GM18519 (cell line): Measurements from ENCODE around the gene C11orf24.
"Not testable (repeated sequence)": the region's sequence is repeated elsewhere in the genome, so short reads cannot be mapped to it uniquely, and the experiment has no call there.

ENCODE experiments used
- ATAC-seq: cut with Tn5 transposase; IDR thresholded peaks from one replicate; pipeline ENCODE4 v1.9.1; 2021; ENCODE audit warnings: mild to moderate bottlenecking, moderate library complexity; ENCODE audit not compliant: unreplicated experiment, low FRiP score

The C11orf24 gene

DNA sequence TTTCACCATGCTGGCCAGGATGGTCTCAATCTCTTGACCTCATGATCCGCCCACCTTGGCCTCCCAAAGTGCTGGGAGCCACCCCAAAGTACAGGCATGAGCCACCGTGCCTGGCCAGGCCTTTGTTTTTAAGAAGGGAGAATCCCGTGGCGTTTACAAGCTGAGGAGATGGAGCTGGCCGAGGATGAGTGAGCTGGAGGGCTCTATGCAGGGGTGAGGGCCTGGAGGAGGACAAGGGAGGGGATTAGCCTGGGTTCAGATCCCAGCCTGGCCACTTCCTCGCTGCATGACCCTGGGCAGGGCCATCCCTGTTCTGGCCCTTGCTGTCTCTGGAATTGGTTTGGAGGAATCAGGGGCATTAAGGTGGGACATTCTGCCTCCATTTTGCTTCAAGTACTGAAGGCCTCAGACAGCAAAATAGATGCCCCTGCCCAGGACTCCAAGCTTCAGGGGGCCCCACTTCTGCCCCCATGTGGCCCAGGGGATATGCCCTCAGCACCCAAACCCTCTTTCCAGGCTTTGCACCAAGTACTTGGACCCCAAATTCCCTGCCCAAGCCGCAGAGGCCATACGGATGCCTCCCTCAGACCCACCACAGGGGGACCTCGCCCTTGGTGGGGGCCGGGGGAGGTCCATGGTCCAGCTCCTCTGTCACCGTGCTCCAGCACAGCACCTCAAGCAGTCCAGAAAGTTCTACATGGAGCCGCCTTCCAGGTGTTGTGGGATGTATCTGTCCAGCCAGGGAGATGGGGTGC is 28.5 kb upstream of the C11orf24 start:
- ATAC-seq: no peak

DNA sequence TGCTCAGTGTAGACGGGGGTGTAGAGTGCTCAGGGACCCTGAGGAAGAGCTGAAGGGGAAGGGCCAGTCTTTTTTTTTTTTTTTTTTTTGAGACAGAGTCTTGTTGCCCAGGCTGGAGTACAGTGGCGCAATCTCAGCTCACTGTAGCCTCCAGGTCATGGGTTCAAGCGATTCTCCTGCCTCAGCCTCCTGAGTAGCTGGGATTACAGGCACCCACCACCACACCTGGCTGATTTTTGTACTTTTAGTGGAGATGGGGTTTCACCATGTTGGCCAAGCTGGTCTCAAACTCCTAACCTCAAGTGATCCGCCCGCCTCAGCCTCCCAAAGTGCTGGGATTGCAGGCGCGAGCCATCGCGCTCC is 27.7 kb upstream of the C11orf24 start:
- ATAC-seq: not testable (repeated sequence)

DNA sequence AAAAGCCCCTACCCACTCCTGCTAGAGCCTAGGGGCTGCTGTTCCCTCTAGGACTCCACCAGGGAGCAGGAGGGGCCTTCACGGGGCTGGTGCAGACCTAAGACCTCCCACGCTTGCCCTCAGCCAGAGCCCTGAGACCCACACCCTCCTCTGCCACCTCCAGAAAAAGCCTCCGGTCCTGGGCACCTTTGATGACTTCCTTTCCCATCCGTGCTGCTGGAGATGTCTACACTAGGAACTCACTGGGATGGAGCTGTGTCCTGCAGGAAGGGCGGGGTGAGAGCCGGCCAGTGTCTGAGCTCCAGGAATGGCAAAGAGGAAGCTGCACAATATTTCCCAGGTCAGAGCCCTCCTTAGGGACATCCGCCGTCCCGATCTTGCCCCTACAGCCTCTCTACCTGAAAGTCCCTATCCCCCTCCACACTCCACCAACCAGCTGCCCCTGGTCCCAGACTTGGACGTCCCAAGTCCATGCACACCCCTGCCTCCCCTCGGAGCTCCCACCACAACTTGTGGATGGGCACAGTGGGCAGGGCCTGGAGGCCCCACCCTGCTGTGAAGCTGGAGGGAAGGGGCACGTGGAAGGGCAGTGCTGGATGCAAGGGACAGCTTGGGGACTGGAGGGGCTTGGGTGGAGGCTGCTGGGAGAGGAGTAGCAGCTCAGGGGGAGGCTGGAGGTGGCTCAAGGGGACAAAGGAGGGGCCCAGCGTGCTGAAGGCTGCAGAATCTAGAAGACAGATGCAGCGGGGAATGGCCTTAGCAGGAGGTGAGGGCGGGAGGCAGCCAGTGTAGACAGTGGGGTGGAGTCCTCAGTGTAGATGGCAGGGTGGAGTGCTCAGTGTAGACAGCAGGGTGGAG is 27.1 kb upstream of the C11orf24 start:
- ATAC-seq: no peak

DNA sequence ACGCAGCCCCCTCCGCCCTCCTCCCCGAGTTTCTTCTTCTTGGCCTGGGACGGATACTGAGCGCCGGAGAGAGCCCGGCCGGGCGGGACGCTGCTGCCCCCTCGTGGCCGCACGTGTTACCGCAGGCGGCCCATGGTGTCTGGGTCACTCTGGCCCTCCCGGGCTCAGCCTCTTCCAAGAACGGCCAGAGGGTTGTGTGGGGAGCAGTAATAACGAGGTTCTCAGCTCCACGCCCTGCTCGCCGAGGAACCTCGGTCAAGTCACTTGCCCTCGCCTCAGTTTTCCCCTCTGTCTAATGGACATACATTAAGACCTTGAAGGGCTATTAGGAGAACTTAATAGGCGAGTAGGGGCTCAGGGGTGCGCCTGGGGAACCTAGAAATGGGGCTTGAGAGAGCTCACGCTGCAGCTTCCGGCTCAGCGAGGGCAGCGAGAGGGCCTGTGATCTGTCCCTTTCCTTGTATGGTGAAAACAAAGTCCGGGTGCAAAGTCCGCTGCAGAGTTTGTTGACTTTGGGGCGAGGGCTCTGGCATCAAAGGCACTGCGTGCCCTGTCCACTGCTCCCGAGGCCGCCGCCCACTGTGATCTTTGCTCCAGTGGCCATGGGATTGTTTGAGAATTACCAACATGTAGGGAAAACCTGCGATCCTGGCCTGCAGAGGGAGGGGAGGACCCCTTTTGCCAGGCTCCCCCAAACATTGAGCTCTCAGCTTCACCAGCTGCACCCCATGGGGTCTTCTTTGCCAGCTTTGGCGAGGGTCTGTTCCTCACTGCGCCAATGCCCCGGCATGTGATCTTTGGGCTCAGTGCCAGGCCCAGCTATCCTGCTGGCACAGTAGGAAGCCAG is 26.3 kb upstream of the C11orf24 start:
- no peak for ATAC-seq

DNA sequence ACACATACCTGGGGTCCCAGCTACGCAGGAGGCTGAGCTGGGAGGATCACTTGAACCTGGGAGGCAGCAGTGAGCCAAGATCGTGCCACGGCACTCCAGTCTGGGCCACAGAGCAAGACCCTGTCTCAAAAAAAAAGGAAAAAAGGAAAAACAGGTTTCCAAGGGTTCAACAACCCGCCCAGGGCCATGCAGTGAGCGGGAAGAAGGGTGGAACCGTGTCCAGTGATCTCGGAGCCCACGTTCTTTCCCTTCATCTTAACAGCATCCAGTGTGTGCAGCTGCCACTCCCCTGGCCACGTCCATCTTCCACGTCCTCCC is 25.7 kb upstream of the C11orf24 start:
- no peak for ATAC-seq

DNA sequence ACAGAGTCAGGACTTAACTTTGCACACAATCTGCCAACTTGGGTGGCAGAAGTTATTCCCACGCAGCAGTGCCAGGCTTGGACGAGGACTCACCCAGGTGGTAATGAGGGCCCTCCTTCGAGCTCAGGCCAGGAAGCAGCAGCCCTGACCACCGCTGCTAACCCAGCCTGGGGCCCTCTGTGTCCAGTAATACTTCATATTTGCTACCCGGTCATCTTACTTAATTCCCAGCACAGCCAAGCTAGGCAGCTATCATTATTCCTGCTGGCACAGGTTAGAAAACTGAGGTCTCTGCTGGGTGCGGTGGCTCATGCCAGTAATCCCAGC is 25.2 kb upstream of the C11orf24 start:
- no peak for ATAC-seq

DNA sequence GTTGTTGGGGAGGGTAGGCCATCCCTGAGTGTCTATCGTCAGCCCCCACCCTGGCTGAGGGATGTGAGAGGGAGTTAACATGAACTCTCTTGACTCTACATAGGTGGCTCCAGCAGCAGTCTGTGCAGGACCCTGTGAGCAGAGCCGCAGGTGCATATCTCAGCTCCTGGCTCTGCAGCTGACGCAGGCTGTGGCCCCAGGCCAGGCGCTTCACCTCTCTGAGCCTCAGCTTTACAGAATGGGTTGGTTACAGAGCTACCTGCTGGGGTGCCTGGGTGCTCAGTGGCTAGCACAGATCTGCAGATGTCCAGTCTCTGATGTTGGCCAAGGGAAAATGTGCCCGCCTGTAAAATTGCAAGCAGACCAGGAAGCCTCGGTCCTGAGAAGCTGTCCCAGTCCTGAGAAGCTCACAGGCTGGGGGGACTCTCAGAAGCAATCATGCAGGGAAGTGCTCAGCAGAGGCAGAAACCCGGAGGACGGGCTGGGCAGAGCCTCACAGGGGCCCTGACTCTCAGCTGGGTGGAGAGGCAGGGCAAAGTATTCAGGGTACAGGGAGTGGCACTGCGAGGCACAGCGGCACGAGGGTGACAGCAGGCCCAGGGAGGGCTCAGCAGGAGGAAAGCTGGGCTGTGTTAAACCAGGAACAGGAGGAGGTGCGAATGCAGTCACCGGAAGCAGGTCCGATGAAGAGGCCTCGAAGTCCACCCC is 24.7 kb upstream of the C11orf24 start:
- ATAC-seq: no peak

DNA sequence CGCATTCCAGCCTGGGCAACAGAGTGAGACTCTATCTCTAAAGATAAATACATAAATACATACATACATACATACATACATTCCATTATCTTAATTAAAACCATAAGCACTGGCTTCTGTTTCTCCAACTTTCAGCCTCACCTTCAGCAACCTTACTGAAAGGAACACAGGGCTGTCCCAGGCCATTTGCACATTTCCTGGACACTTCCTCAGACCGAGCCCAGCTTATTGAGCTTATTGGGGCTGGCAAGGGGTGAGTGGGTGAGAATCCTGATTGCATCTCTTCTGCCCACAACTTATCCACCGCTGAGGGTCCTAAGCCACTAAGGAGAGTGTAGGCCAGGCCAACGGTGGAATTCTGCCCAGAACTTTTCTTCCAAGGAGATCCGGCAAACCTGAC is 24.2 kb upstream of the C11orf24 start:
- no peak for ATAC-seq

DNA sequence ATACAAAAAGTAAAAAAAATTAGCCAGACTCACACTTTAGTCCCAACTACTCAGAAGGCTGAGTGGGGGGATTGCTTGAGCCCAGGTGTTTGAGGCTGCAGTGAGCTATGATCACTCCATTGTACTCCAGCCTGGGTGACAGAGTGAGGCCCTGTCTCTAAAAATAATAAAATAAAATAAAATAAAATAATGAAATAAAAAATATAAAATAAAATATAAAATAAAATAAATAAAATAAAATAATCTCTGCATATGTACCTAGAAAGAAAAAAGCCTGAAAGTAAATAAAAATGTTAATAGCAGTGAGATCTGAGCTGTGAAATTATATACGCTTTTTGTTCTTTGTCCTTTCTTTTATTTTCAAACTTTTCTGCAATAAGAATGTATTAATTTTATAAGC is 23.5 kb upstream of the C11orf24 start:
- no peak for ATAC-seq

DNA sequence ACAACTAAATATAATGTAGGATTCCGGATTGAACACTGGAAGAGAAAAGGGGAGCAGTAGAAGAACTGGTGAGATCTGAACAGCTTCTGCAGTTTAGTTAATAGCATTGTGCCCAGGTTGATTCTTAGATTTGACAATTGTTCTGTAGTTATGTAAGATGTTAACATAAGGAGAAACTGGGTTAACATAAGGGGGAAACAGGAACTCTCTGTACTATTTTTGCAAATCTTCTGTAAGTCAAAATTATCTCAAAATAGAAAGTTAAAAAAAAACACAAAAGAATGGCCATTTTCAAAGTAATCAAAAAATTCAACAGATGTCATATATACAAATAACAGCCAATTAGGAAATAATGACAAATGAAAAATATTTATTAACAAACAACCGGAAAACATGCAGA is 21.9 kb upstream of the C11orf24 start:
- no peak for ATAC-seq

DNA sequence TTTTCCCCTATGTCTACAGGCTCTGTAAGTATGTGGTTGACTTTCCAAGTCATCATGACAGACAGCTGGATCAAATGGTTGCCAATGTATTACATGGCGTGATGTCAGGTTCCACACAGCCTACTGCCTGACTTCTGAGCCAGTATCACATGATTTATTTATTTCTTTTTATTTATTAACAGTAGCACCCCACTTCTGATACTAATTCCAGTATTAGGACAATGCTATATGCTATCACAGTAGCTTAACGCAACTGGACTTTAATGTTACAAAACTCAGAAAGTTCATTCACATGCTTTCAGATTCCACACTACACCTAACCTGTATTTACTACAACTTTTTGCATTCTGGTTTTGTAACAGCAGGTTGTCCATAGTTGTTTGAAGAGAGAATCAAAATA is 17.7 kb upstream of the C11orf24 start:
- ATAC-seq: no peak

DNA sequence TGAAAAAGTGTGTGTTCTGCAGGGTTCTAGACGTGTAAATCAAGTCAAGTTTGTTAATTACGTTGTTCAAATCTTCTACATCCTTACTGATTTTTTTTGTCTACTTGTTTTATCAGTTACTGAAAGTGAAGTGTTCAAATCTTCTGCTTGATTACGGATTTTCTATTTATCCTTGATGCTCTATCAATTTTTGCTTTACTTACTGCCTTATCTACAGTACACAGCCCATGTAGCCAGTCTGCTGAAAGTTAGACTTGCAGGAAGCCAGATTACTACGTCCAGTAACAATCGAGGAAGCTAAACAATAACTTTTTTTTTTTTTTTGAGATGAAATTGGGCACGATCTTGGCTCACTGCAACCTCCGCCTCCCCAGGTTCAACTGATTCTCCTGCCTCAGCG is 15.6 kb upstream of the C11orf24 start:
- ATAC-seq: no peak

DNA sequence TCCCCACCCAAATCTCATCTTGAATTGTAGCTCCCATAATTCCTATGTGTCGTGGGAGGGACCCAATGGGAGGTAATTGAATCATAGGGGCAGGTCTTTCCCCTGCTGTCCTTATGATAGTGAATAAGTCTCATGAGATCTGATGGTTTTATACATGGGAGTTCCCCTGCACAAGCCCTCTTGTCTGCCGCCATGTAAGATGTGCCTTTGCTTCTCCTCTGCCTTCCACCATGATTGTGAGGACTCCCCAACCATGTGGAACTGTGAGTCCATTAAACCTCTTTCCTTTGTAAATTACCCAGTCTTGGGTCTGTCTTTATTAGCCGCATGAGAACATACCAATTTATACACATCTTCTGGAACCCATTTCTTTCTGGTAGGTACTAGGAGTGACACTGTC is 12.8 kb upstream of the C11orf24 start:
- not testable (repeated sequence) for ATAC-seq

DNA sequence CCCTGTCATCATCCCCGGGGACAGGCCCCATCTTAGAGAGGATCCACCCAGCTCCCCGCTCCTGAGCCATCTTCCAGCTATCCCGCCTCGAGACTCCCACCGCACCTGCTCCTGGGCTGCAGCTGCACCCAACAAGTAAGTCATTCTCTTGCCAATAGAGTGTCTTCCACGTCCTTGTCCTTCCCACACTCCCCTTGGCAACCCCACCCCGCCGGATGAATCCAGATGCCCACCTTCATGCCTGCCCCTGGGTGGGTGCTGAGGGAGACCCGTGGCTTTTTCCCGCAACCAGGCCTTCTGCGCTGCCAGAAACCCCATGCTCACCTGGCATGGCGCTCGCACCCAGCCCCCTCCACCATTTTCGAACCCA is 11.1 kb upstream of the C11orf24 start:
- no peak for ATAC-seq

DNA sequence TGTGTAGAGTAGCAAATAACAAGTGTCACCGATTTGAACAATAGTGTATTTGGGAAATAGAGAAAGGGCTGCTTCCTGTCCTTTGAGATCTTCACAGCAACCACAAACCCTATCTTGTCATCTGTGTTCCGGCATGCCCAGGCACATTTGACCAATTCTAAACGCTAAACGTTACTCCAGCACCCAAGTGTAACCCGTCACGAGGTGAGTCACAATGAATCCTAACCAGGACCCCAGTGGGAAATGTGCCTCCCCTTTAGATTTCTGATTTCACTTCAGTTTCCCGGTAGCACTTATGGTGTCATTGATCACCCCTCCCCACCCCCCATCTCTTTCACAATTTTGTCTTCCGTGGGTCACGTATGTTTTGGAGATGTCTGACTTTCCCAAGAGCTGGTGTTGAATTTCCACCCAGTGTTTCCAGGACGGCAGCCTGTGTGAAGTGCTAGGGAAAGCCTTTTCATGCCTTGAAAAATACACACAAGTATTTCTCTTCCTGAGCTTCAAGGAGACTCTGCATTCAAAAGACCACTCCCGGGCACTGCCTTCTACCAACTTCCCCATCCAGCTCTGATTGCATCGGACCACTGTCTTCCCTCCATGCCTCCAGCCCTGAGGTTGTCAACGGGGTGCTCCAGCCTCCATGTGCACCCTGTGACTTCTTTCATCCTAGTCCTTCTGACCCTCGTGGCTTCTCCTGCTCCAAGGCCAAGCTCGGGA is 10.5 kb upstream of the C11orf24 start:
- no peak for ATAC-seq

DNA sequence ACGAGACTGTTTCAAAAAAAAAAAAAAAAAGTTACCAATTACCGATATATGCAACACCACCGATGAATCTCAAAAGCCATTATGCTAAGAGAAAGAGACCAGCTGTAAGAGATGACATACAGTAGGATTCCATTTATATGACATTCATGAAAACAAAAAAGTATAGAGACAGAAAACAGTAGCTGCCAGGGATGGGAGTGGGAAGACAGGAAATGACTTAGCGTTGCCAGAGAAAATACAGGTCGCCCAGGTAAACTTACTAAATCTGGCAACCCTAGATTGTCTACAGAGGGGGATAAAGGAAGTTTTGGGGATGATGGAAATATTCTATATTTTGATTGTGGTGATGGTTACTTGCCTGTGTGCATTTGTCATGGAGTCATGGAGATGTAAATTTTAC is 7.9 kb upstream of the C11orf24 start:
- ATAC-seq: no peak

DNA sequence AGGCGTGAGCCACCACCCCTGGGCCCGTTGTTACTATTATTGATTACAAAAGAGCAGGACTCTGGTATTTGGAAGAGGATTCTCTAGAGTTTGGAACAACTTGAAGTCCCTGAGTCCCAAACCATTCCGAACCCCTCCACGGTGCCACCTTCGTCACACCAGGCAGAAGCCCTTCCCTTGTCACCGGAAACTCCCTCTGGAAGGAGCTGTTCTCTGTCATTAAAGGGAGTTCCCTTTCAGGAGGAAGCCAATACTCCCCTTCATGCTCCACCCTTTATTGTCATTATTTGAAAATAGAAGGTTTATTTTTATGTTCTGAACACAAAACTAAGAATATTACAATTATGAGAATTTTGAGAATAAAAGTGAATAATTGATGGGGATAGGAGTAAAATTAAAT is 5.1 kb upstream of the C11orf24 start:
- no peak for ATAC-seq

DNA sequence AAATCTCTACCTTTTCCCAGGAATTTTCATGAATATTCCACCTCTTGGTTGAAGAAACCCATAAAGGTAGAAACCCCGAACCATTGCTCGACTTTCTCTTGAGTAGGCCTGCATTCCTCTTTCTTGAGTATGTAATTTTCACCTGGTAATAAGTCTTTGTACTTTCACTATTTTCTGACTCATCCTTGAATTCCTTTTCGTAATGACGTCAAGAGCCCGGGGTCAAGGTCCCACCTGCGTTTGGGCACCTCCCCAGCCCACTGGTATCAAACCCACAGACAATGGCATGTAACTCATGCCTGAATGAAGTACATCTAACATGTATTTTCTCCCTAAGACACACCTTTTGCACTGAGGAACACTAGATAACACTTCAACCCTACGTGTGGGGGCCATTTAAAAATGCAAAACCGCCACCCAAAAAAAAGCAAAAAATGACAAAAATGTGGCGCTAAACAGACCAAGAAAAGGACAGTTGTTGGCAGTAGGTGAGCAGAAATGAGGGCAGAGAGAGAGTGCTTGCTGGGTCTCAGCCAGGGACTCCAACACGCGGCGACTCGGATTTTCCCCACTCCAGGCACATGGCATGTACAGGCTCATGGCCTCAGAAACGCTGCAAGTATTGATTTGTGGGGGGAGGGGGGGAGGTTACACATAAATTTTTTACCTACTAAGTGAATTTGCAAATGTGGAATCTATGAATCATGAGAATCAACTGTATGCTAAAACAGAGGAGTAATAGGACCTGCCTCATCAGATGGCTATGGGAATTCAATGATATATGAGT is 4.1 kb upstream of the C11orf24 start:
- no peak for ATAC-seq

DNA sequence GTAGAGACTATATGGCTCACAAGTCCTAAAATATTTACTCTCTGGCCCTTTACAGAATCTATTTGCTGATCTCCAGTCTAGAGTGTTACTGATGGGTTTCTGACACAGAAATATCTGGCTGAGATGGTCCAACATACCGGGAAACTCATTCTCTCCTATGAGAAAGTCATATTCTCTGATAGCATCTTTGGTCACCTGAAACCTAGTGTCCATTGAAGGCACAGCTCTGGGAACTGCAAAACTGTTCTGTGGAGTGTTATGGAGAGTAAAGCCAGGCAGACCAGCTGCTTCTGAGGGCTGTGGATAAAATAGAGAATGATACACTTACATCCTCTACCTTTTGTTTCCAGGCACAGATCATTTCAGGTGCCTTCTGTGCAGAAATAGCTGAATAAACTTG is 2.5 kb upstream of the C11orf24 start:
- no peak for ATAC-seq
